Activated CD8-positive, alpha-beta memory T cell treated with anti-CD3 and anti-CD28 coated beads for 36 hours (primary cell): ENCODE measurements around the gene CTNNA3. TPM values are rescaled to one million over a fixed set of nuclear protein-coding genes. Genes with fewer than 3 reads are reported as not detected.
"Not testable (repeated sequence)": the region's sequence is repeated elsewhere in the genome, so short reads cannot be mapped to it uniquely, and the experiment has no call there.

Experiments used
- CTCF ChIA-PET: fragments of 350-600 bp; sonication (Branson Sonifier 250); formaldehyde crosslinking; loops from one replicate; lab custom pipeline; 2021; ENCODE audit warnings: antibody characterized with exemption; lab: Charles Lee
- POLR2A ChIA-PET: fragments of 350-600 bp; sonication (Branson Sonifier 250); formaldehyde crosslinking; loops from one replicate; lab custom pipeline; 2021; ENCODE audit warnings: antibody characterized with exemption; lab: Charles Lee
- total RNA-seq, 2 experiments: library from RNA; stranded (reverse); gene quantifications; one replicate each; pipeline ENCODE4 v1.2.3, GENCODE V29; 2021

CTNNA3 gene
- total RNA-seq, 2 experiments from 2014 or later, result not detected

DNA sequence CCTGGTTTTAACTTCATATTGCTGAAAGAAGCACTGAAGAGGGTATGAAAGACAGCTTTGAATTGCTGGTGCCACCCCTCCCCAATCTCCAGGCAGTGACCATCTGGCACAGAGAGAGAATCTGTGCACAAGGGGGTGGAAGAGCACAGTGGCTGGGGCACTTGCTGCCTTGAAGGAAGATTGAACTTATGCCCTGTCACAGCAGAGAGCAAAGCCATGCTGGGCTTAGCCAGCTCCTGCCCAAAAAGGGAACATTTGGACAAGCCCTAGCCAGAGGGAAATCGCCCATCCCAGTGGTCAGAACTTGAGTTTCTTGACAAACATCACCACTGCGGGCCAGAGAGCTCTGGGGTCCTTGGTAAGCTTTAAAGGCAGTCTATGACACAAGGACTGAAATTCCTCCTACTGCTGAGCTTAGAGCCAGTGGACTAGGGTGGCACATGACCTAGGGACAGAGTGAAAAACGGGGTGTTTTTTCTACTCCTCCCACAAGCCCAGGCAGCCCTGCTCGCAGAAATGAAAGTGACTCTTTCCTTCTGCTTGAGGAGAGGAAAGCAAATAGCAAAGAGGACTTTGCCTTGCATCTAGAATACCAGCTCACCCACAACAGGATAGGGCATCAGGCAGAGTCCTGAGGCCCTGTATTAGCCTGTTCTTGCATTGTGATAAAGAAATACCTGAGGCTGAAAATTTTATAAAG, 257.2 kb downstream of the CTNNA3 start:
- ChIA-PET POLR2A (no interaction called here), CTCF (no interaction called here)

DNA sequence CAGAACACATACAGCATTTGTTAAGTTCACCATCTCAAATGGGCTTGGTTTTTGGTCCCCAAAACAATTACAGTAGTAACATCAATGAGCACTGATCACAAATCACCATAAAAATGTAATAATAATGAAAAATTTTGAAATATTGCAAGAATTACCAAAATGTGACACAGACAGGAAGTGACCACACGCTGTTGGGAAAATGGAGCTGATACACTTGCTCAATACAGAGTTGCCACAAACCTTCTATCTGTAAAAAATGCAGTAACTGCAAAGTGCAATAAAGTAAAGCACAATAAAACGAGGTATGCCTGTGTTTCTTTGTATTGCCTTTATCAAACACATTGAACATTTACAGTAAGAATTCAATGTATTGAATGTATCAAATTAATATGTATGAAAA, 262.7 kb downstream of the CTNNA3 start:
- CTCF ChIA-PET, result no interaction called here

DNA sequence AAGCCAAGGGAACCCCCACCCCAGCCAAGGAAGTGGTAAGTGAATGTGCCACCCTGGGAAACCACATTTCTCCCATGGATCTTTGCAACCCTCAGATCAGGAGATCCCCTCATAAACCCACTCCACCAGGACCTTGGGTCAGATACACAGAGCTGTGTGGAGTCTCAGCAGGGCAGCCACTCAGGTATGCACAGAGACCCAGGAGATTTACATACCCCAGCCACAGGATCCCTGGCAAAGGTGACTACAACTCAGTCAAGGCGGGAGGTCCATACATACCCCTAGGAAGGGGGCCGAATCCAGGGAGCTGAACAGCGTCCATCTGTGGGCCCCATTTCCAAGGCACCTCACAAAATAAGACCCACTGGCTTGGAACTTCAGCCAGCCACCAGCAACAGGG, 293.4 kb downstream of the CTNNA3 start:
- ChIA-PET CTCF (no interaction called here), POLR2A (no interaction called here)

More for the DNA sequence above, 262.7 kb downstream of the CTNNA3 start:
- POLR2A ChIA-PET, result no interaction called here

DNA sequence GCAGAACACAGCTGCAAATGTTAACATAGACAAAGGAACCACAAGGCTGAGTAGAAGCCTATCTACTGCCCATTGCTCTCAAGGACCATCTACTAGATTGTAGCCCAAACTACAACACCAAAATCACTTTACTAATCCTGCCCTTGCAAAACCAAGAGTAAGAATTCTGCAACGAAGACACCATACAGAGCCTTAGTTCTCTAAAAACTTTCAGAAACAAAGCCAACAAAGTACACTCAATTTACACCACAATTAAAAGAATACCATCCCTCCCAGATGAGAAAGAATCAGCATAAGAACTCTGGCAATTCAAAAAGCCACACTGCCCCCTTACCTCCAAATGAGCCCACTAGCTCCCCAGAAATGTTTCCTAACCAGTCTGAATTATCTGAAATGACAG, 294.3 kb downstream of the CTNNA3 start:
- POLR2A ChIA-PET, result no interaction called here
- CTCF ChIA-PET, result no interaction called here

DNA sequence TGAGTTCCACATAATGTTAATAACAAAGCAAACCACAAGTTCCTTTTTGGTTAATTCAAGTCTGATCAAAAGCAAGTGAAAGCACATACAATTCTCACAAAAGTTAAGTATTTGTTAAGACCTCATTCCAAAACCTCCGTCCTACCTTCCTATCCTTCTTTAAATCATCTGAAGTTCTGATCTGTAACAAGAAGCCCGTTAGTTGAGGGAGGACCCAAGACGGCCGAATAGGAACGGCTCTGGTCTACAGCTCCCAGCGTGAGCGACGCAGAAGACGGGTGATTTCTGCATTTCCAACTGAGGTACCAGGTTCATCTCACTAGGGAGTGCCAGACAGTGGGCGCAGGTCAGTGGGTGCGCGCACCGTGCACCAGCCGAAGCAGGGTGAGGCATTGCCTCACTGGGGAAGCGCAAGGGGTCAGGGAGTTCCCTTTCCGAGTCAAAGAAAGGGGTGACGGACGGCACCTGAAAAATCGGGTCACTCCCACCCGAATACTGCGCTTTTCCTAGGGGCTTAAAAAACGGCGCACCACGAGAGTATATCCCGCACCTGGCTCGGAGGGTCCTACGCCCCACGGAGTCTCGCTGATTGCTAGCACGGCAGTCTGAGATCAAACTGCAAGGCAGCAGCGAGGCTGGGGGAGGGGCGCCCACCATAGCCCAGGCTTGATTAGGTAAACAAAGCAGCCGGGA, 309.0 kb downstream of the CTNNA3 start:
- CTCF ChIA-PET, POLR2A ChIA-PET: not testable (repeated sequence)

DNA sequence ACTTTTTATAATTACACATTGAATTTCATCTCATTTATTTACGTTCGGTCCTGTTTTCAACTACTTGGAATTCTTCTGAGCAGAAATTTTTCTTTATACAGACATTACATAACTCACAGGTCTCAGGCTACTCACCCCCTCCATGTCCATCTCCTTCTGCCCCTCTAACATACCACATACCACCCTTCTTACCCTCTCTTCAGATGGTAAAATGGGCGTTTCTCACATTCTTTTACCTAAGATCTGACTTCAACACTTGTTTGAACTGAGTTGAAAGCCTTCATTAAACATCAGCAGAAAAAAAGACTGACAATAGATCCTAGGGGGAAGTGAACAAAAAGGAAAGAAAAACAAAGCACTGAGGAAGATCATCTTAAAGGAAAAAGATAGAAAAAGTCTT, 309.7 kb downstream of the CTNNA3 start:
- POLR2A ChIA-PET, result no interaction called here
- CTCF ChIA-PET, result no interaction called here

DNA sequence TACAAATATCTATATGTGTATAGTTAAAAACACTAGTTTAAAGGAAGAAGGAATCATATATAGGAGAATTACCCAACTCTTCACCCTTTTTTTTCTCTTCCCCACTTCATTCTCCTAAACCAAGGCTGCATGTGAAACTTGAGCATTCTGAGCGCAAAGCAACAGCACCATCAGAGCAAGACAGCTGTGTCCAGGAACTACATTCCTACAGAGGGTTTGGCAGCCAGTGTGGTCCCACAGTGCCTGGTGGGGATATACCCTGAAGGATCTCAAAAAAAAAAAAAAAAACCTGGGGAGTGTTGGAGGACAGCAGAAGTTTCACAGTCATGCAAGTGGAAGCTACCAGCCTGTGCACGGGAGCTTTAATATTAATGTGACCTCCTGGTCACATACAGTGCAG, 310.4 kb downstream of the CTNNA3 start:
- ChIA-PET CTCF (no interaction called here), POLR2A (no interaction called here)

DNA sequence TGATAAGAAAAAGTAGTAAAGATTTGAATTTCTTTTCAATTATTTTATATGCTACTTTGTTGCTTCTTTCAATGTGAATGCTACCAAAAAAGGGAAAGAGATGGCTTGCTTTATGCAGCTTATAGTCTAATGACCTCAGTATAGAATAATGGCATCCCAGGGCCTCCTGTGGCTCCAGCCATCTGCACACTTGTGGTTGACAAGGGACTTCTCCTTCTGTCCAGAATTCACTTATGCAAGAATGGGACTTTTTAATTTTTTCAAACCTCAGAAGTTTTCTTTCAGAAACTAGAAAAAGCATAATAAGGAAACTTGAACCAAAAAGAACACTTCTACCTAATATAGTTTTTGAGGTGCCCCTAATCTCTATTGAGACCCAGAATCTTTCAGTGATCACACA, 310.9 kb downstream of the CTNNA3 start:
- ChIA-PET POLR2A (no interaction called here), CTCF (no interaction called here)

DNA sequence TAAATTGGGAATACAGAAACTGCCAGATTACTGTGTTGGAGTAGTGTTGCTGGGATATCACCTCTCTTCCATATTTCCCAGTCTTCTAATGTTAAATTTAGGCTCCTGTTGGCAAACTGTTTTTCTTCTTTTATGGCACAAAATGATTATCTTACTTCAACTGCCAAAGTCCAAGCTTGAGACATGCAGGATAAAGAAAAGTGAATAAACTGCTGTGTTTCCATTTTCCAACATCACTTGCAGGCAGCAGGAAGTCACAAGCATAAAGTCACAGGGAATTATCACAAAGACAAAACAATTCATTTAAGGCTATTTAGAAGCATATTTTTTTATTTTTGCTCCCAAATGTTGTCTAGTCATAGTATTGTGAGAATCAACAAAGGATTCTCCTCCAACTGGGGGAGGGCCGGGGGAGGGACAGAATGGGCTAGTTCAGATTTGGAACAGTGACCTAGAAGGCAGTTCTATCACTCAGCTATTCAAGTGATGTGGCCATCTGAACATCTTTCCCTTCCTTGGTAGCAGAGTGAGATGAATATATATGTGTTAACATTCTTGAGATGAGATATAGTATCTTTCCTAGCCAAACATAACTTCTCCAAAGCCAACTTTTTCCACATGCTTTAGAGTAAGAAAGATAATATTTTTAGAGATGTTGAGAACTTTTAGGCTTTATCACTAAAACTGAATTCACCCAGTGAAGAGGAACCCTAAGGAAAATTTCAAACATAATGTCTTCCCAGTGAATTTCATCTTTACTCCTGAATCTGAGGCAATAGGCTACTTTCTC, 364.7 kb downstream of the CTNNA3 start:
- CTCF ChIA-PET, result no interaction called here
- POLR2A ChIA-PET, result no interaction called here

DNA sequence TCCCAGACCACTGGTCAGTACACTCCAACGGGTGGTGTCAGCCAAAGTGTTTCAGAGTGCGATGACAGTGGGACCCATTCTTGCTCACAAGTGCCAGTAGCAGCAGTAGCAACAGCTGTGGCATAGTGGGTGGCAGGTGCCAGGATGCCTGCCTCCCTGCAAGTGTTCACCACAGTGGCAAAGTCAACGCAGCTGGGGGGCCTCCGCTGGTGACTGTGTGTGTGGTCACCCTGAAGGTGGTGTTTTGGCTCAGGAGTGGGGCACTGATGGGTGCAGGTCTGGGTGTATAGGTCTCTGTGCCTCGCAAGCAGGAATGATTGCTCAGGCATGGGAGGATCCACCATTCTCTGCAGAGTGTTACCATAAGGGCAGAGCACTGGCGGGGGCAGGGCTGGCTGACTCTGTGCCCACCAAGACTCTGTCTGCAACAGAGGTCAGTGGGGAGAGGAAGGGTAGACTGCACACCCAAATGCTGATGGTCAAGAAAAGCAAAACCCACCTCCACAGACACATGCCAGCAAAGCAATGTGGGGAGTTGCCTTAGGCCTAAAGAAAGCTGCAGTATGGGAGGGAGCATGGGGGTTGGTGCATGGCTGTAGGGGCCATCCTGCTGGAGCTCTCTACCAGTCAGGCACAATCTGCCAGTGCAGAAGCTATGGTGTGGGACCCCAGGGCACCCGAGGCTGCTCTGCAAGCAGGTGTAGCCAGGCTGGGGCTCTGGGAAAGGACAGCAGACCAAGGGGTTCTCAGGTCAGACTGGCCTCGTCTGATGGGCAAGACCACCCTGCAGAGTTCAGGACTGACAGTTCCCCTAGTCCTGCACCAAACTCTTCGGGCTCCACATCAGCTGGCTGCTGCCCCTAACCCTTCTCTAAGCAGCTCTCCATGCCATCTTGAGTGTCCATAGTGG, 368.1 kb downstream of the CTNNA3 start:
- ChIA-PET CTCF (no interaction called here), POLR2A (no interaction called here)

DNA sequence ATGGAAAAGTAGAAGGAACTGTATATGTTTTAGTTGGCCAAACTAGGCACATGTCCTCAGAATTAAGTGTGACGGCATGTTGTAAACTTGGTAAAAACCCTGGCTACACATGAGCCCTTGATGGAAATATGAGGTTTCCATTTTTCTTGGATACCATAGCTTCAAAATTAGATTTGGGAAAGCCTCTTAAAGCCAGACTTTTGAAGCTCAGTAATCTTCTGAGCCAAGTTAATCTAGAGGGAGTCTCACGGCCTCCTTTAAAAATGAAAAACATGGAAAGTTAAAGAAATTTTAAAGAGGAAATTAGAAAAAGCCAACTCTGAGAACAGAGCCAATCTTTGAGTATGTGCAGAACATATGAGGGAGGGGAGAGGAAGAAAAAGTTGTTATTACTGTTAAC, 376.0 kb downstream of the CTNNA3 start:
- ChIA-PET POLR2A (no interaction called here), CTCF (no interaction called here)

DNA sequence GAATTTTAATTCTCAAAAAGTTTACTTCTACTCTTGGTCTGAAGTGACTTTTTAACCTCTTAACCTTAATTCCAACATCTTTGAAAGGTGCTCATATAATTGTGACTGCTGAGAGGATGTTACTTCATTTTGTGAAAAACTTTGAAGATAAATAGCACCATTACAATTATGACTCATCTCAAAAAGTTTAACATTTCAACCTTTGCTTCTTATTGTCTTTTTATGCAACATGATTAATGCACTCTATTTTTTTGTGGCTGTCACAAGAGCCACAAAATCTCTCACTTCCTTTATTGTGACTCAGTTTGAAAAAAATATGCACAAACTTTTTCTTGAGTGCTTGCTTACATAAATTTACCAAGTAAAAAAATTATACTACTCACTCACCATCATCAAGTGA, 387.1 kb downstream of the CTNNA3 start:
- CTCF ChIA-PET, result no interaction called here
- POLR2A ChIA-PET, result no interaction called here

DNA sequence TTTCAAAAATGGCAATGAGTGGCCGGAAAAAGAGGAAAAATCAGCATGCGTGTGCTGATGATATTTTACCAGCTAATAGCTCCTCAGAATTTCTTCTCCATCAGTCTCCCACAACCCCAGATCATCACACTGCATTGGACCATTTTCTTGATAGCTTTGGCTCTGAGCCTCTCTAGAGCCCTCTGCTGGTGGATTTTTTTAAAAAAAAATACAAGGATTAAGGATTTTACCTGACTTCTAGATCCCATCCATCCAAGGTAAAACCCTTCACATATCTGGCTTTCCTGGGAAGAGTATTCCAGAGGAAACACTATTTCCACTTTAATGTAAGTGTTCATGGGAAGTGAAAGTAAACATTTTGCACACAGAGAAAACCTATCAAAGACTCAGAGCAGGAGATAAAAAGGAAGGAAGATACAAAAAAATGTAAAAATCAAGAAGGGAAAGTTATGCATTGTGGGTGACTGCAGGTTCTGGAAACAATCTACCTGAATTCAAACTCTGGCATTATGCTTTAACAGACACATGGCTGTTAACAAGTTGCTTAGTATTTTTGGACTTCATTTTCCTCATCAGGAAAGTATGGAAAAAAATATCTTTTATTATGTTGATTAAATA, 389.3 kb downstream of the CTNNA3 start:
- CTCF ChIA-PET, result no interaction called here
- POLR2A ChIA-PET, result no interaction called here

DNA sequence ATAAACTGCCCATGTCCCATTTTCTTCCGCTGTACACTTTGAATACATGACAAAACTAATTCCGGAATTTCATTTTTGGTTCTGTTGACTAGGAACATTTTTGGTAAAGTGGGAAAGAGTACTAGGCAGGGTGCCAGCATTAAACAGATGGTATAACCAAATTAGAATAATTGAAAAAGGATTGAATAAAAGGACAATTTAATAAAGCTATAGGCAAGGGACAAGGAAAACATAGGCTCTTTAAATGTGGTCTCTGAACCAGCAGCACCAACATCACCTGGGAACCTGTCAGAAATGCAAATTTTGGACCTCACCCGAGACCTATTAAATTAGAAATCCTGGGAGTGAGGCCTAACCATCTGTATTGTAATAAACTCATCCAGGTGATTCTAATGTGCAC, 393.3 kb downstream of the CTNNA3 start:
- CTCF ChIA-PET, result no interaction called here
- POLR2A ChIA-PET, result no interaction called here

DNA sequence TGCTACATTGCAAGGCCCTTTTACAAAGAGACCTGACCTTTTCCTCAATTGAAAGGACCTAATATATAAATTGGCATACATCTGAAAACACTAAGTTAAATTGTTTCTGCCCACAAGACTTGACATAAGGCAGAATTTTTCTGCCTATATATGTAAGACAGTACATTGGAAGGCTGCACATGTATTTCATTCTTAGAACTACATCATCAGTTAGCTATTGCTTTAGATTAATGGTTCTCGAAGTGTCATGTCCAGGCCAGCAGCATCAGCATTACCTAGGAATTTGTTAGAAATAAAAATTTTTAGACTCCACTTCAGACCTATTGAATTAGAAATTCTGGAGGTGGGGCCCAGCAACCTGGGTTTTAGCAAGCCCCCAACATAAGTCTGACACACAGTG, 396.2 kb downstream of the CTNNA3 start:
- CTCF ChIA-PET, result no interaction called here
- POLR2A ChIA-PET, result no interaction called here

DNA sequence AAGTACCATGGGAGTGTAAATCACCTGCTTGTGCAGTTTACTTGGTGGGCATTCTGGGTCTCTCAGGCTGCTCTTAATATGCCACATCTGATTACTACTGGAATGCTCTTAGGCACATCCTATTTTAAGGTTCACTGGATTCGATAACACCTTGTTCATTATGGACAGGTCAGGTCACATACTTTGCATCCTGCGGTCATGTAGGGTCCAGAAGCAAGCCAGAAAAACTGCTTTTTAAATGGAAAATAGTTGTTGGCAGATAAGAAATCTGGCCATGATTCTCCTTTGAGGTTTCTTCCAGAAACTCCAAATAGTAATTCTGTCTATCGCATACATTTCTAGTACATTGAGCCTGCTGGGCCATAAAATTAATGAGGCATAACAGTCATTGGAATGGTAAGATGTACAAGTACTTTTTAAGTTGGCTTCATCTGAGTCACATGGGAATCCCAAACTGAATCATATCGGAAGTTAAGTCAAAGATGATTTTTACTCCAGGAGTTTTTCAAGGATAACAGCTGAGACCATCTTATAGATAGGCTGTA, 398.3 kb downstream of the CTNNA3 start:
- ChIA-PET CTCF (no interaction called here), POLR2A (no interaction called here)

DNA sequence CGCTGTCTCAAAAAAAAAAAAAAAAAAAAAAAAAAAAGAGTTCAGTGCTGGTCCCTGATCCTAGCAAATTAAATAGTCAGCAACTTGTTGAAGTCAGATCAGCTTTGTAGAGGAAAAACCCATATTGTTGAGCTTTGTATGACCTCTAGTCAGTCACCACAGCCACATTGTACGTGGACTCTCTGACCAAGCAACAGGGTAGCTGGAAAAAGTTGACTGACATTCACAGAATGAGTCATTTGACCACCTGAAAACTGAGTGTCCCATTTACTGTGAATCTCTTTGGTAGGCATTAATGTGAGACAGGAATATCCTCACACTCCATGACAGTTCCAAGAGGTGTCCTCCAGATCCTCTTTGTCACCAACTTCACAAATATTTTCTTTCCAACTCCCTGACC, 399.1 kb downstream of the CTNNA3 start:
- ChIA-PET POLR2A (no interaction called here), CTCF (interaction anchor here (0.7 kb wide), 1 partner anchor 8 kb away, joined by 5 read pairs; no protein-coding TSS in a partner anchor)

DNA sequence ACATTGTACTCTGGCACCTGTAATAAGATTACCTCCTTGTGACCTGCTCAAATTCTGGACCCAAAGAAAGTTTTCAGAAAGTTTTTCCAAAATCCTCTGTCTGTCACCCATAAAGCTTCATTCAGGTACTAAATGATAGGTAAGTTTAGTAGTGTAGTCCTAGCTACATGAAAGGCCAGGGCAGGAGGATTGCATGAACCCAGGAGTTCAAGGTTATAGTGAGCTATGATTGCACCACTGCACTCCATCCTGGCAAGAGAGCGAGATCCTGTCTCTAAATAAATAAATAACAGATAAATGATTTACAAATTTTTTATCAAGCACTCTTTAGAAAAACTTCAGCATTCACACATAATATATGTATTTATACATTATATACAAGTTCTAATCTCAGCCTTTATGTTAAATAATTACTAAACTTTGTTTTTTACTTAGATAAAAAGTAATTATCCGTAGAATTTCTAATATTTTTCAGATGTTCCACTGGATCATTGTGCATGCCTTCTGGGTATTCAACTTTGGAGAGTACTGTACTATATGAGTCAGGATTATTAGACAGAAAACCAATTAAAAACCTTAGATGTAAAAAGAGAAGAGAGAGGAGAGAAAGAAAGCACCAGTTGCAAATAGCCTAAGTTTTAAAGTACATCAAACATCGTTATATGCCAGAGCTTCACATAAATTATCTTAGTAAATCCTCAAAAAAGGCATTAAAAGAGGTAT, 407.1 kb downstream of the CTNNA3 start:
- ChIA-PET CTCF (no interaction called here), POLR2A (interaction anchor here (0.7 kb wide), 1 partner anchor 243 kb away, joined by 3 read pairs; no protein-coding TSS in a partner anchor)
